Measurements from ENCODE around the gene MYO1E. TPM values are rescaled to one million over a fixed set of nuclear protein-coding genes. Genes with fewer than 3 reads are reported as not detected.

The MYO1E gene
- total RNA-seq, 2 donors from 2014 or later = 252 to 329 TPM

DNA sequence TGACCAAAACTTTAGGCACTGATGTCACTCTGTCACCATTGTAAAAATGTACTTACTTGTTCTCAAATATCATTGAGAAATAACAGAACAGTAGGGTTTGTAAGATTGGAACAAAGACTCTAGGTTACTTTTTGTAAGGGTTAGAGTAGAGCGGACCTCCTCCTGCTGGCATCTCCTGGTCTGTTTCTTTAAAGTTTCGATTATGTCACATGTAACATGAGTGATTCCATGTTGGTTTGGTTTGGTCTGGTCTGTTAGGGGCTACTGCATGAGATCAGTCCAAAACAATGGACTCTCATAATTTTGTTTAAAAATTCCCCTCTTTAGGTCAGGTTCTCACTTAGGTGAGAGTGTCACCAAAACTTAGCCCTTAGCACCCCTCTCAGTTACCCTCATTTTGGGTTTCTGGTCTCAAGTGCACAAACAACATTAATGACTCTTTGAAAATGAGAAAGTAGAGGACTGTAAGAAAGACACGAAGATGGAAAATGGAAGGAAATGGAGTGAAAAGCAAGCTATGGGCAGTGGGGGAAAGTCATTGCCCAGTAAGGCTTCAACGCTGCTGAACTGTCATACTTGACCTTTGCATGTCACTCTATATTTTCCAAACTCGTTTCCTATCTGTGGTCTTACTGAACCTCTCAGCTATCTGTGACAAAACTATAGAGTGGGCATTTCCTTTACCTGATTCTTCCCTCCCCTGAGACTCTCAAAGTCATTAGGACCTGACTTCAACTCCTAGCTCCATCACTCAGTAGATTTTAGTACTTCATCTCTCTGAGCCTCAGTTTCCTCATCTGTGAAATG is 113.3 kb downstream of the MYO1E start:
- no peaks in the 10 kb centered on the region for H3K36me3 ChIP-seq
- no peak overlapping the region for H3K27ac ChIP-seq
- intact Hi-C loops (cut with DNase I) = no loop called here
- H3K4me1 ChIP-seq = no peaks in the 10 kb centered on the region
- H3K9me3 ChIP-seq = no peaks in the 10 kb centered on the region
- H3K4me3 ChIP-seq = no peak overlapping the region
- no peaks in the 10 kb centered on the region for H3K27me3 ChIP-seq
- no peak for DNase-seq
- H3K9ac ChIP-seq (ENCODE audit: low read depth in 2 of 2, low read length in 2 of 2) = no peak overlapping the region
- TF ChIP-seq, protein P1, sequence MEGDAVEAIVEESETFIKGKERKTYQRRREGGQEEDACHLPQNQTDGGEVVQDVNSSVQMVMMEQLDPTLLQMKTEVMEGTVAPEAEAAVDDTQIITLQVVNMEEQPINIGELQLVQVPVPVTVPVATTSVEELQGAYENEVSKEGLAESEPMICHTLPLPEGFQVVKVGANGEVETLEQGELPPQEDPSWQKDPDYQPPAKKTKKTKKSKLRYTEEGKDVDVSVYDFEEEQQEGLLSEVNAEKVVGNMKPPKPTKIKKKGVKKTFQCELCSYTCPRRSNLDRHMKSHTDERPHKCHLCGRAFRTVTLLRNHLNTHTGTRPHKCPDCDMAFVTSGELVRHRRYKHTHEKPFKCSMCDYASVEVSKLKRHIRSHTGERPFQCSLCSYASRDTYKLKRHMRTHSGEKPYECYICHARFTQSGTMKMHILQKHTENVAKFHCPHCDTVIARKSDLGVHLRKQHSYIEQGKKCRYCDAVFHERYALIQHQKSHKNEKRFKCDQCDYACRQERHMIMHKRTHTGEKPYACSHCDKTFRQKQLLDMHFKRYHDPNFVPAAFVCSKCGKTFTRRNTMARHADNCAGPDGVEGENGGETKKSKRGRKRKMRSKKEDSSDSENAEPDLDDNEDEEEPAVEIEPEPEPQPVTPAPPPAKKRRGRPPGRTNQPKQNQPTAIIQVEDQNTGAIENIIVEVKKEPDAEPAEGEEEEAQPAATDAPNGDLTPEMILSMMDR (IDR thresholded peaks at IDR 0.05) = no peak

DNA sequence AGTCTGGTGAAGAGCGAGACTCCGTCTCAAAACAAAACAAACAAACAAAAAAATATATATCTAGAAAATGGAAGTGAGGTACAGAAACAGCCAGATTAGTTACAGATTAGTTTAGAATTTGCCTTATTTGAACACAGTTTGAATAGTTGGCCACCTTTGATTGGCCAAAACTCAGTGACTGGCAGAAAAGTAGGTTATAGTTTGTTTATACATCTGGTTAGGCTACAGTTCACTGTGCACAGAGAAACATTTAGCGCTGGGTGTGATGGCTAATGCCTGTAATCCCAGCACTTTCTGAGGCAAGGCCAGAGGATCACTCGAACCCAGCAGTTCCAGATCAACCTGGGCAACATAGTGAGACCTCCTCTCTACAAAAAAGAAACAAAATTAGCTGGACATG is 114.4 kb downstream of the MYO1E start:
- no peak overlapping the region for H3K27ac ChIP-seq
- H3K4me1 ChIP-seq = no peaks in the 10 kb centered on the region
- intact Hi-C loops (cut with DNase I) = no loop called here
- H3K27me3 ChIP-seq = no peaks in the 10 kb centered on the region
- no peaks in the 10 kb centered on the region for H3K9me3 ChIP-seq
- DNase-seq = no peak
- TF ChIP-seq, protein P1 (IDR thresholded peaks at IDR 0.05) = no peak
- H3K36me3 ChIP-seq = no peaks in the 10 kb centered on the region
- no peak overlapping the region for H3K9ac ChIP-seq (ENCODE audit: low read depth in 2 of 2, low read length in 2 of 2)
- H3K4me3 ChIP-seq = no peak overlapping the region

DNA sequence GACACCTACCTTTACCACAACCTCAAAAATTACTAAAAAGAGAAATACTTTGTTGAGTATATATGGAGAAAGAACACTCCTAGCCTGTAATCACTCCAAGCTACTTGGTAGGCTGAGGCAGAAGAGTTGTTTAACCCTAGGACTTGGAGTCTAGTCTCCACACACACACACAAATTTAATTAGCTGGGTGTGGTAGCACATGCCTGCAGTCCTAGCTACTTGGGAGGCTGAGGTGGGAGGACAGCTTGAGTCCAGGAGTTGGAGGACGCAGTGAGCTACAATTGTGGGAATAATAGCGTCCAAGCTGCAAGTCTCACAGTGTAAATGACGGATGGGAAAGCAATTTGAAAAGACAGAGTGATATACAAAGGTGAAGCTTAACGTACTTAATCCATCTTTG is 115.5 kb downstream of the MYO1E start:
- Histone ChIP-seq H3K36me3 (no peaks in the 10 kb centered on the region), H3K4me1 (no peaks in the 10 kb centered on the region), H3K9me3 (no peaks in the 10 kb centered on the region), H3K27ac (peak overlapping the region; percentile 84), H3K4me3 (no peak overlapping the region), H3K9ac (ENCODE audit: low read depth in 2 of 2, low read length in 2 of 2) (no peak overlapping the region), H3K27me3 (no peaks in the 10 kb centered on the region)
- DNase-seq = no peak
- TF ChIP-seq, protein P1 (IDR thresholded peaks at IDR 0.05) = no peak
- intact Hi-C loops (cut with DNase I) = no loop called here

DNA sequence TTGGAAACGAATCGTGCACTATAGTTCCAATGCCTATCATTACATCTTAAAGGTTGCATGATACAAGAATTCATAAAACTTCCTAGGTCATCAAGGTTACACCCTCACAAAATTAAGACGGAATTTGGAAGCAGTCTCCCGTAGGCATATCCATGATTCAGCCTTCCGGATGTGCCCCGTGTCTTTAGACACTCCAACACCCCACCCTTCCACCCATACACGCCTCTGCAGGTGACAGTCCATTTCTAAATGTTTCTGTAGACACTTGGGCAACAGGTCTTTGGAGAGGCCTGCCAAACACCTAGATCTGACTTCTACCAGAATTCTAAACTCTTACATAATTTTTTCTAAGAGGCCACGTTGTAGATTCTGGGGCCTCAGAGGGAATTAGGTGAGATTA is 116.2 kb downstream of the MYO1E start:
- Histone ChIP-seq H3K4me1 (no peaks in the 10 kb centered on the region), H3K4me3 (no peak overlapping the region), H3K27me3 (no peaks in the 10 kb centered on the region), H3K27ac (peak overlapping the region; percentile 84), H3K36me3 (no peaks in the 10 kb centered on the region), H3K9ac (ENCODE audit: low read depth in 2 of 2, low read length in 2 of 2) (no peak overlapping the region), H3K9me3 (no peaks in the 10 kb centered on the region)
- intact Hi-C loops (cut with DNase I) = no loop called here
- TF ChIP-seq, protein P1 (IDR thresholded peaks at IDR 0.05) = no peak
- DNase-seq = peak; percentile 58

DNA sequence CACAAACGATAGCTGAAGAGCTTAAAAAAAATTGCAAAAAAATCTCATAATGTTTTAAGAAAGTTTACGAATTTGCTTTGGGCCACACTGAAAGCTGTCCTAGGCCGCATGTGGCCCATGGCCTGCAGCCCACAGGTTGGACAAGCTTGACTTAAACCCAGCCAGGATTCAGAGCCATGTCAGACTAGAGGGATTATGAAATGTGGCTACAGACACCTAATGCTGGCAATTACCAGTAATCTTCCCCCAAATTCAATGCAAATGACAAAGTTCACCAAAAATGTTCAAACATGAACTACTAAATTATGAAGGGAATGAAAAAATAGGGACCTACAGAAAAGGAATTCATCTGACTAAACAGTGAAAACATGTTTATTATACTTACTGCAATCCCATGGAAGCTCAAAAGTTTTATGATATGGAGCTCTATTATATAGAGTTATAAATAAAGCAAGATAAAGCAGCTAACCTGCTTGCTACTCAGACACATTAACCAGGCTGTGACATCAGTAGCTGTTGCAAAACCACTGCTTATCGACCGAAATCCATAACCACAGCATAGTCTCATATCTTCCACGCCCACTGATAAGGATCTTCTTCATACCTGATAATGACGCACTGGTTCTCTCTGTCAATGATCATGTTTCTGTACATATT is 116.9 kb downstream of the MYO1E start:
- H3K27ac ChIP-seq = peak overlapping the region; percentile 84
- peak overlapping the region in 1 of 2 donors; percentile 52 for H3K9ac ChIP-seq (ENCODE audit: low read depth in 2 of 2, low read length in 2 of 2)

More for the DNA sequence above, 116.9 kb downstream of the MYO1E start:
- intact Hi-C loops (cut with DNase I) = no loop called here
- TF ChIP-seq, protein P1 (IDR thresholded peaks at IDR 0.05) = no peak
- DNase-seq = peak; percentile 80
- H3K4me3 ChIP-seq = no peak overlapping the region
- no peaks in the 10 kb centered on the region for H3K36me3 ChIP-seq
- no peaks in the 10 kb centered on the region for H3K9me3 ChIP-seq
- H3K4me1 ChIP-seq = no peaks in the 10 kb centered on the region
- H3K27me3 ChIP-seq = no peaks in the 10 kb centered on the region
